GM19372 (cell line): ENCODE data around the gene FBXO10.

Experiments
- ATAC-seq: cut with Tn5 transposase; IDR thresholded peaks from one replicate; pipeline ENCODE4 v1.9.1; 2021; ENCODE audit warnings: mild to moderate bottlenecking, low read depth, moderate library complexity; ENCODE audit not compliant: unreplicated experiment

FBXO10 gene

GRCh38 chr9:37554318-37554717 is 21.9 kb downstream of the FBXO10 start:
- no peak for ATAC-seq

GRCh38 chr9:37551888-37552287 is 24.3 kb downstream of the FBXO10 start:
- no peak for ATAC-seq

- no peak for ATAC-seq
These were observed 24.7 kb downstream of the FBXO10 start for GRCh38 chr9:37551468-37551867.

- no peak for ATAC-seq
These were observed 25.4 kb downstream of the FBXO10 start for GRCh38 chr9:37550781-37551180.

GRCh38 chr9:37549527-37549926 is 26.7 kb downstream of the FBXO10 start:
- ATAC-seq, result no peak

GRCh38 chr9:37547328-37547878 is 28.8 kb downstream of the FBXO10 start:
- no peak for ATAC-seq

- no peak for ATAC-seq
These were observed 32.7 kb downstream of the FBXO10 start for GRCh38 chr9:37543468-37543867.

GRCh38 chr9:37542895-37543294 is 33.3 kb downstream of the FBXO10 start:
- ATAC-seq, result no peak

GRCh38 chr9:37542488-37542887 is 33.7 kb downstream of the FBXO10 start:
- ATAC-seq, result no peak

- ATAC-seq, result no peak
These were observed 34.7 kb downstream of the FBXO10 start for GRCh38 chr9:37541465-37541864.

- no peak for ATAC-seq
These were observed 35.5 kb downstream of the FBXO10 start for GRCh38 chr9:37540634-37541033.

GRCh38 chr9:37539634-37540033 is 36.5 kb downstream of the FBXO10 start:
- ATAC-seq, result no peak

GRCh38 chr9:37538099-37538498 is 38.1 kb downstream of the FBXO10 start:
- no peak for ATAC-seq

GRCh38 chr9:37534901-37535300 is 41.3 kb downstream of the FBXO10 start:
- no peak for ATAC-seq

GRCh38 chr9:37534412-37534811 is 41.8 kb downstream of the FBXO10 start:
- ATAC-seq, result no peak

GRCh38 chr9:37531699-37532098 is 44.5 kb downstream of the FBXO10 start:
- peak; percentile 75 for ATAC-seq

- peak; percentile 55 for ATAC-seq
These were observed 47.3 kb downstream of the FBXO10 start for GRCh38 chr9:37528652-37529471.

- no peak for ATAC-seq
These were observed 52.3 kb downstream of the FBXO10 start for GRCh38 chr9:37523916-37524315.

GRCh38 chr9:37522971-37523370 is 53.2 kb downstream of the FBXO10 start:
- no peak for ATAC-seq

GRCh38 chr9:37521111-37521510 is 55.1 kb downstream of the FBXO10 start:
- no peak for ATAC-seq

GRCh38 chr9:37520641-37521040 is 55.5 kb downstream of the FBXO10 start:
- ATAC-seq, result no peak

- no peak for ATAC-seq
These were observed 58.3 kb downstream of the FBXO10 start for GRCh38 chr9:37517923-37518322.
